Neural progenitor cell (in vitro differentiated cells): ENCODE data around the gene TRA2B. TPM values are rescaled to one million over a fixed set of nuclear protein-coding genes. Genes with fewer than 3 reads are reported as not detected.

Experiments used
- DNase-seq: peaks from one replicate; pipeline ENCODE4 v3.0.0-alpha.2; 2016; ENCODE audit warnings: low spot score
- H2AFZ ChIP-seq: fragments of 200-600 bp; sonication (generic); replicated peaks from 2 replicates; pipeline ENCODE4 v1.6.1; 2016; ENCODE audit warnings: antibody characterized with exemption
- H3F3A ChIP-seq: fragments of 200-600 bp; sonication (generic); 2 replicates; pipeline ENCODE4 v1.6.1; 2016; ENCODE audit warnings: antibody characterized with exemption, low read depth
- H3K27ac ChIP-seq: fragments of 200-600 bp; sonication (generic); 2 replicates; pipeline ENCODE4 v1.5.1; 2016; ENCODE audit warnings: mild to moderate bottlenecking
- H3K27me3 ChIP-seq: fragments of 200-600 bp; sonication (generic); 2 replicates; pipeline ENCODE4 v1.6.1; 2016; ENCODE audit warnings: mild to moderate bottlenecking, moderate library complexity
- H3K36me3 ChIP-seq: fragments of 200-600 bp; sonication (generic); 2 replicates; pipeline ENCODE4 v1.5.1; 2016
- H3K4me1 ChIP-seq: fragments of 200-600 bp; sonication (generic); 2 replicates; pipeline ENCODE4 v1.6.1; 2016; ENCODE audit warnings: mixed run types
- H3K4me2 ChIP-seq: fragments of 200-600 bp; sonication (generic); 2 replicates; pipeline ENCODE4 v1.6.1; 2016
- H3K4me3 ChIP-seq: fragments of 200-600 bp; sonication (generic); 2 replicates; pipeline ENCODE4 v1.5.1; 2016
- H3K79me2 ChIP-seq: fragments of 200-600 bp; sonication (generic); 2 replicates; pipeline ENCODE4 v1.6.1; 2016; ENCODE audit warnings: low read depth
- H3K9ac ChIP-seq: fragments of 200-600 bp; sonication (generic); 2 replicates; pipeline ENCODE4 v1.6.1; 2016
- H3K9me3 ChIP-seq: fragments of 200-600 bp; sonication (generic); 2 replicates; pipeline ENCODE4 v1.5.1; 2016; ENCODE audit warnings: low read depth
- H4K20me1 ChIP-seq: fragments of 200-600 bp; sonication (generic); 2 replicates; pipeline ENCODE4 v1.6.1; 2016; ENCODE audit warnings: low read depth
- H3K27ac Mint-ChIP-seq: 3 replicates; pipeline ENCODE4 v1.8.0; 2021; ENCODE audit warnings: mixed read lengths
- H3K27me3 Mint-ChIP-seq: 2 replicates; pipeline ENCODE4 v1.8.0; 2022; ENCODE audit warnings: low read depth, mild to moderate bottlenecking, inconsistent platforms, moderate library complexity, mixed read lengths; ENCODE audit not compliant: insufficient read depth
- H3K36me3 Mint-ChIP-seq: 3 replicates; pipeline ENCODE4 v1.8.0; 2021; ENCODE audit warnings: mixed read lengths
- H3K4me1 Mint-ChIP-seq: 3 replicates; pipeline ENCODE4 v1.8.0; 2021; ENCODE audit warnings: mixed read lengths
- H3K4me3 Mint-ChIP-seq: 3 replicates; pipeline ENCODE4 v1.8.0; 2021; ENCODE audit warnings: mild to moderate bottlenecking, moderate library complexity, mixed read lengths
- H3K9me3 Mint-ChIP-seq: 3 replicates; pipeline ENCODE4 v1.8.0; 2020; ENCODE audit warnings: mixed read lengths
- EZH2 ChIP-seq: fragments of 200-600 bp; sonication (generic); IDR thresholded peaks from 2 replicates; pipeline ENCODE4 v1.6.1; 2017; ENCODE audit warnings: antibody characterized with exemption, mild to moderate bottlenecking, moderate library complexity
- EZH2phosphoT487 ChIP-seq: fragments of 200-600 bp; sonication (generic); IDR thresholded peaks from 2 replicates; pipeline ENCODE4 v1.6.1; 2017; ENCODE audit warnings: antibody characterized with exemption
- total RNA-seq: library from RNA; depleted of rRNA; stranded (reverse); fragments of >200 nt; gene quantifications from 2 replicates; pipeline ENCODE4 v1.2.3, GENCODE V29; 2015; ENCODE audit warnings: low replicate concordance
- TF ChIP-seq, protein P1 (sequence below): fragments of 200-600 bp; sonication (generic); IDR thresholded peaks from 2 replicates; pipeline ENCODE4 v1.5.1; 2017; ENCODE audit warnings: antibody characterized with exemption, mild to moderate bottlenecking

TRA2B gene
- total RNA-seq, 1 donor from 2014 or later, result 431 TPM

DNA sequence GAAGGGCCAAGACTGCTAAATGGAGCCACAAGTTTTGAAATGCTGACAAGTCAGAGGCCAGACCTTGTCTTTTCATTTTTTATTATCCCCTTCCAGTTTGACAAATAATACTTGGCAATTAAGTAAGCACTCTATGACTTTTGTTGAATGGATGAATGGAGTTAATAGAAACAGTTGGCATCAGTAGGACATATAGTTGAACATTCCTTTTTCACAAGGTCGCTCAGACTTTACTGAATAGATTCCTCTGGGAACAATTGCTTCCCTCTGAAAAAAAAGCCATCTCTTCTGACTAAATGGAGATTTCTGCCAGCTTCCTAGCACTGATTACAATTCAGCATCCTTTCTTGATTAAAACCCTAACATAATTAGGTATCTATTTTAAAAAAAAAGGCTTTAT is 53.2 kb downstream of the TRA2B start:
- Histone ChIP-seq H3K79me2 (no peaks in the 10 kb centered on the region), H3K36me3 (no peaks in the 10 kb centered on the region), H3K27ac (no peak overlapping the region), H3K4me2 (no peak overlapping the region), H3K4me1 (no peaks in the 10 kb centered on the region), H3K9ac (no peak overlapping the region), H4K20me1 (no peaks in the 10 kb centered on the region), H3K9me3 (no peaks in the 10 kb centered on the region), H2AFZ (no peak overlapping the region), H3K27me3 (no peaks in the 10 kb centered on the region), H3F3A (no peaks in the 10 kb centered on the region), H3K4me3 (no peak overlapping the region)
- no peaks in the 10 kb centered on the region for H3K36me3 Mint-ChIP-seq
- H3K9me3 Mint-ChIP-seq, result no peaks in the 10 kb centered on the region
- DNase-seq, result no peak
- no peak overlapping the region for H3K27ac Mint-ChIP-seq
- H3K4me1 Mint-ChIP-seq, result no peaks in the 10 kb centered on the region
- no peak overlapping the region for H3K4me3 Mint-ChIP-seq
- no peaks in the 10 kb centered on the region for H3K27me3 Mint-ChIP-seq
- TF ChIP-seq, protein P1, sequence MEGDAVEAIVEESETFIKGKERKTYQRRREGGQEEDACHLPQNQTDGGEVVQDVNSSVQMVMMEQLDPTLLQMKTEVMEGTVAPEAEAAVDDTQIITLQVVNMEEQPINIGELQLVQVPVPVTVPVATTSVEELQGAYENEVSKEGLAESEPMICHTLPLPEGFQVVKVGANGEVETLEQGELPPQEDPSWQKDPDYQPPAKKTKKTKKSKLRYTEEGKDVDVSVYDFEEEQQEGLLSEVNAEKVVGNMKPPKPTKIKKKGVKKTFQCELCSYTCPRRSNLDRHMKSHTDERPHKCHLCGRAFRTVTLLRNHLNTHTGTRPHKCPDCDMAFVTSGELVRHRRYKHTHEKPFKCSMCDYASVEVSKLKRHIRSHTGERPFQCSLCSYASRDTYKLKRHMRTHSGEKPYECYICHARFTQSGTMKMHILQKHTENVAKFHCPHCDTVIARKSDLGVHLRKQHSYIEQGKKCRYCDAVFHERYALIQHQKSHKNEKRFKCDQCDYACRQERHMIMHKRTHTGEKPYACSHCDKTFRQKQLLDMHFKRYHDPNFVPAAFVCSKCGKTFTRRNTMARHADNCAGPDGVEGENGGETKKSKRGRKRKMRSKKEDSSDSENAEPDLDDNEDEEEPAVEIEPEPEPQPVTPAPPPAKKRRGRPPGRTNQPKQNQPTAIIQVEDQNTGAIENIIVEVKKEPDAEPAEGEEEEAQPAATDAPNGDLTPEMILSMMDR, result no peak
- TF ChIP-seq EZH2phosphoT487, result no peak
- TF ChIP-seq EZH2, result no peak

DNA sequence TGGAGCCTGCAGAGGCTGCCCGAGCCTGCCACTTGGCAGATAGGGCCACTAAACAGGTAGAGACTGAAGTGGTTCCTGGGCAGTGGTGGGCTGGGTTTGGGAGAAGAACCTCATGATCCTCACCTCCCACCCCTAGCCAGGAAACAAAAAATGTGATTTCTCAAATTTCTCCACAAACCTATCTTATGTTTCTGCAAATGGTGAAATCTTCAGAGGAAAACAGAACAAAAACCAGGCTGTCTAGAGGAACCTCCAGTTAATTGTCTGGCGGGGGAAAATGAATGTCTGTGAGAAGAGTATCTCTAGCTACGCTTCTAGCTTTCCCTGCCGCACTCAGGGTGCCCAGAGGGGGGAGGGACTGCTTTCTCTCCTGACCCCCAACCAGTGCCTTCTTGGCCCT is 55.9 kb downstream of the TRA2B start:
- no peak overlapping the region for H3K4me3 Mint-ChIP-seq
- H3F3A ChIP-seq, result no peaks in the 10 kb centered on the region
- H3K36me3 Mint-ChIP-seq, result no peaks in the 10 kb centered on the region
- no peak overlapping the region for H3K9ac ChIP-seq
- TF ChIP-seq EZH2 (no peak), EZH2phosphoT487 (no peak)
- TF ChIP-seq, protein P1, result no peak
- no peaks in the 10 kb centered on the region for H3K27me3 ChIP-seq
- H3K9me3 ChIP-seq, result no peaks in the 10 kb centered on the region
- H3K27ac ChIP-seq, result no peak overlapping the region
- H3K4me2 ChIP-seq, result no peak overlapping the region
- no peaks in the 10 kb centered on the region for H3K36me3 ChIP-seq
- peaks cover 3% of the 10 kb centered on the region for H3K4me1 Mint-ChIP-seq
- no peak overlapping the region for H3K4me3 ChIP-seq
- no peaks in the 10 kb centered on the region for H3K79me2 ChIP-seq
- no peaks in the 10 kb centered on the region for H3K9me3 Mint-ChIP-seq
- DNase-seq, result no peak
- no peak overlapping the region for H3K27ac Mint-ChIP-seq
- no peaks in the 10 kb centered on the region for H3K27me3 Mint-ChIP-seq
- H2AFZ ChIP-seq, result no peak overlapping the region
- no peaks in the 10 kb centered on the region for H3K4me1 ChIP-seq
- no peaks in the 10 kb centered on the region for H4K20me1 ChIP-seq

GRCh38 chr3:185880600-185880999 is 57.2 kb downstream of the TRA2B start:
- Histone ChIP-seq H3F3A (no peaks in the 10 kb centered on the region), H3K36me3 (no peaks in the 10 kb centered on the region), H3K4me1 (no peaks in the 10 kb centered on the region), H3K9ac (no peak overlapping the region), H3K9me3 (no peaks in the 10 kb centered on the region), H3K4me3 (no peak overlapping the region), H4K20me1 (no peaks in the 10 kb centered on the region), H3K79me2 (no peaks in the 10 kb centered on the region), H3K27ac (no peak overlapping the region), H2AFZ (no peak overlapping the region), H3K27me3 (no peaks in the 10 kb centered on the region), H3K4me2 (no peak overlapping the region)
- peaks cover 3% of the 10 kb centered on the region for H3K4me1 Mint-ChIP-seq
- no peak overlapping the region for H3K4me3 Mint-ChIP-seq
- no peaks in the 10 kb centered on the region for H3K27me3 Mint-ChIP-seq
- DNase-seq, result no peak
- H3K27ac Mint-ChIP-seq, result no peak overlapping the region
- TF ChIP-seq, protein P1, result no peak
- TF ChIP-seq EZH2 (no peak), EZH2phosphoT487 (no peak)
- H3K9me3 Mint-ChIP-seq, result no peaks in the 10 kb centered on the region
- no peaks in the 10 kb centered on the region for H3K36me3 Mint-ChIP-seq

DNA sequence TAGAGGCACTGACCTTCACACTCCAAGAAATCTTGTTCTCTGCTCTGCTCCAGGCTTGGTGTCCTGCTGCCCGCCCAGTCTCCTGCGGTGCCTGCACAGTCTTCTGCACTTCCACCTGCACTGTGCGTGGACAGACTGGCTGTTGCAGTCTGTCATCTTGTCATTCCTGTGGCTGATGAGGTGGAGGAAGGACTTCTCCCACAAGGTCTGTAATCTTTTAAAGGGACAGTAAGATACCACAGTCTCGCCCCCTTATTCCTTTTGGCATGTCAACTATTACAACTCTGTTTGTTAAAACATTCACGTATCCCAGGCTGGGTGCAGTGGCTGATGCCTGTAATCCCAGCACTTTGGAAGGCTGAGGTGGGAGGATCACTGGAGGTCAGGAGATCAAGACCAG is 58.9 kb downstream of the TRA2B start:
- no peaks in the 10 kb centered on the region for H3K4me1 ChIP-seq
- H3F3A ChIP-seq, result no peaks in the 10 kb centered on the region
- no peak for DNase-seq
- H4K20me1 ChIP-seq, result no peaks in the 10 kb centered on the region
- Mint-ChIP-seq H3K4me1 (peaks cover 3% of the 10 kb centered on the region), H3K27me3 (peaks cover 1% of the 10 kb centered on the region), H3K36me3 (no peaks in the 10 kb centered on the region), H3K4me3 (no peak overlapping the region), H3K9me3 (no peaks in the 10 kb centered on the region), H3K27ac (no peak overlapping the region)
- H3K9me3 ChIP-seq, result no peaks in the 10 kb centered on the region
- H3K36me3 ChIP-seq, result no peaks in the 10 kb centered on the region
- no peak overlapping the region for H3K27ac ChIP-seq
- no peaks in the 10 kb centered on the region for H3K27me3 ChIP-seq
- H3K4me2 ChIP-seq, result no peak overlapping the region
- no peak overlapping the region for H3K4me3 ChIP-seq
- no peak for TF ChIP-seq EZH2phosphoT487
- TF ChIP-seq, protein P1, result no peak
- no peak for TF ChIP-seq EZH2
- H3K9ac ChIP-seq, result no peak overlapping the region
- H3K79me2 ChIP-seq, result no peaks in the 10 kb centered on the region
- no peak overlapping the region for H2AFZ ChIP-seq
